ENCODE measurements around the gene DLG2.

- TF ChIP-seq REST (IDR thresholded peaks at IDR 0.05; ENCODE audit: low read depth) (no peak), EGR1 (IDR thresholded peaks at IDR 0.05) (no peak), CREB1 (IDR thresholded peaks at IDR 0.05; ENCODE audit: low read depth) (no peak), TAF1 (IDR thresholded peaks at IDR 0.05; ENCODE audit: low read depth) (no peak), MAX (IDR thresholded peaks at IDR 0.05) (no peak)
These were observed 1799.6 kb downstream of the DLG2 start for GRCh38 chr11:83827520-83827919.
